ENCODE measurements around the gene PIGQ. TPM values are rescaled to one million over a fixed set of nuclear protein-coding genes. Genes with fewer than 3 reads are reported as not detected.
A peak's percentile ranks its signal among the peaks of the same experiment; 100 is the strongest.

PIGQ gene
- total and polyA plus RNA-seq, 2 of the 13 experiments (the other 11 are each of a cell fraction or from before 2014, with no cell fraction given): 7.7 to 19.7 TPM

DNA sequence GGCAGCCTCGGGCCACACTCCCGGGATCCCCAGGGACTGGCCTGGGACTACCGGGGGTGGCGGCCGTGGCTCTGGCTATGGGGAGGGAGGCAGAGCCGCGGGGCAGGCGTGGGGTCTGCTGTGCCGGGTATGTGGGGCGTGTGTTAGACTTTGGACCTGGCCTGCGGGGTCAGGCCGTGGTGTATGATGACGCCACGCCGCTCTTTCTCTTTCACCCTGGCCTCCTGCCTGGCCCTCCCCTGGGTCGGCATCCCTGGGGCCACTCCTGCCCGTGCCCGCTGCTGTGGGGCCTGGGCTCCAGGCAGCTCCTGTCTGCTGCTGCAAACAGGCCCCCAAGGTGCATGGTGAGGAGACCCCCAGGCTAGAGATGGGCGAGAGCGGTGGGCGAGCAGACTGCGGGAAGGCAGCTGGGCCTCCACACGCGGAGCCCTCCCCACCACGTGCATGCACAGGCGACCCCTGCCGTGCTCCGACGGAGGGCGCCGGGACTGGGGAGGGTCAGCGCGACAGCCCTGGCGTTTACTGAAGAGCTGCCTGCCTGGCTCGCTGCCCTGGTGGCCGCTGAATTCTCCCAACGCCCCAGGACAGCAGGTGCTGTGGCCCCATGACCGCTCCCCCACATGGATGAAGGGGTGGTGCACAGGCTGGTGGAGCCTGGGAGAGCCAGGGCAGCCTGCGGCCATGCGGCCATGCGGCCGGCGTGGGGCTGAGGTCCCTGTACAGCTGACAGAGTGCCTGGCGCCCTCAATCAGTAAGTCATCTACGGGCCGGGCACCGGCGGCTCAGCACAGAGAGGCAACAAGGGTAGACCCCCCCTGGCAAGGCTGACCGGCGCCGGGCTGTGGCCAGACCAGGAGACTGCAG is 26.2 kb upstream of the PIGQ start (continued):
- TF ChIP-seq, protein P1, sequence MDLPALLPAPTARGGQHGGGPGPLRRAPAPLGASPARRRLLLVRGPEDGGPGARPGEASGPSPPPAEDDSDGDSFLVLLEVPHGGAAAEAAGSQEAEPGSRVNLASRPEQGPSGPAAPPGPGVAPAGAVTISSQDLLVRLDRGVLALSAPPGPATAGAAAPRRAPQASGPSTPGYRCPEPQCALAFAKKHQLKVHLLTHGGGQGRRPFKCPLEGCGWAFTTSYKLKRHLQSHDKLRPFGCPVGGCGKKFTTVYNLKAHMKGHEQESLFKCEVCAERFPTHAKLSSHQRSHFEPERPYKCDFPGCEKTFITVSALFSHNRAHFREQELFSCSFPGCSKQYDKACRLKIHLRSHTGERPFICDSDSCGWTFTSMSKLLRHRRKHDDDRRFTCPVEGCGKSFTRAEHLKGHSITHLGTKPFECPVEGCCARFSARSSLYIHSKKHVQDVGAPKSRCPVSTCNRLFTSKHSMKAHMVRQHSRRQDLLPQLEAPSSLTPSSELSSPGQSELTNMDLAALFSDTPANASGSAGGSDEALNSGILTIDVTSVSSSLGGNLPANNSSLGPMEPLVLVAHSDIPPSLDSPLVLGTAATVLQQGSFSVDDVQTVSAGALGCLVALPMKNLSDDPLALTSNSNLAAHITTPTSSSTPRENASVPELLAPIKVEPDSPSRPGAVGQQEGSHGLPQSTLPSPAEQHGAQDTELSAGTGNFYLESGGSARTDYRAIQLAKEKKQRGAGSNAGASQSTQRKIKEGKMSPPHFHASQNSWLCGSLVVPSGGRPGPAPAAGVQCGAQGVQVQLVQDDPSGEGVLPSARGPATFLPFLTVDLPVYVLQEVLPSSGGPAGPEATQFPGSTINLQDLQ (CRISPR knock-in tag; IDR thresholded peaks at IDR 0.05): no peak
- TF ChIP-seq ASH2L (IDR thresholded peaks at IDR 0.05; ENCODE audit: insufficient read length, low read depth, low read length) (peak; percentile 25), XRCC5 (optimal IDR thresholded peaks at IDR 0.05; ENCODE audit: low read length) (peak; percentile 72), SMAD1 (CRISPR knock-in tag; IDR thresholded peaks at IDR 0.05; ENCODE audit: borderline replicate concordance, low read depth) (0 out of 2 replicates have a peak, but pooled peaks have one; percentile 59), FOXP1 (IDR thresholded peaks at IDR 0.05) (no peak), FOXP1 (CRISPR knock-in tag; IDR thresholded peaks at IDR 0.05) (no peak), KDM6A (CRISPR knock-in tag; IDR thresholded peaks at IDR 0.05; ENCODE audit: low read depth) (peak; percentile 40; the same call in 1 of the 2 replicates), FOXP4 (CRISPR knock-in tag; IDR thresholded peaks at IDR 0.05) (peak; percentile 47; the same call in 1 of the 2 replicates), ZNF781 (CRISPR knock-in tag; IDR thresholded peaks at IDR 0.05; ENCODE audit: borderline replicate concordance, not compliant biosample characterization) (peak; percentile 59), ESRRA (CRISPR knock-in tag; IDR thresholded peaks at IDR 0.05; ENCODE audit: low read depth) (no peak), KDM1A (CRISPR knock-in tag; IDR thresholded peaks at IDR 0.05) (no peak), ZNF780A (CRISPR knock-in tag; IDR thresholded peaks at IDR 0.05) (0 out of 2 replicates have a peak, but pooled peaks have one; percentile 61), JARID2 (CRISPR knock-in tag; IDR thresholded peaks at IDR 0.05; ENCODE audit: insufficient replicate concordance) (peak; percentile 23)
- TF ChIP-seq, protein P2, sequence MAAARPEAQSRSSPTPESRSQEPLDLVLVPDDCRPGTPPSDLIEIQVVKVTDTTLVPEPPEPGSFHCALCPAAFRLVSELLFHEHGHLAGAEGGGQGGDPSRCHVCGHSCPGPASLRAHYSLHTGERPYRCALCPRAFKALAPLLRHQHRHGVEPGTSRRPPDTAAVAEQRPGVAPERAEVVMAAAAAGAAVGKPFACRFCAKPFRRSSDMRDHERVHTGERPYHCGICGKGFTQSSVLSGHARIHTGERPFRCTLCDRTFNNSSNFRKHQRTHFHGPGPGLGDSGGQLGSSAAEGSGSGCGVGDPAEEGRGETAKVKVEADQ (CRISPR knock-in tag; IDR thresholded peaks at IDR 0.05; ENCODE audit: borderline replicate concordance): no peak
- TF ChIP-seq, protein P3, sequence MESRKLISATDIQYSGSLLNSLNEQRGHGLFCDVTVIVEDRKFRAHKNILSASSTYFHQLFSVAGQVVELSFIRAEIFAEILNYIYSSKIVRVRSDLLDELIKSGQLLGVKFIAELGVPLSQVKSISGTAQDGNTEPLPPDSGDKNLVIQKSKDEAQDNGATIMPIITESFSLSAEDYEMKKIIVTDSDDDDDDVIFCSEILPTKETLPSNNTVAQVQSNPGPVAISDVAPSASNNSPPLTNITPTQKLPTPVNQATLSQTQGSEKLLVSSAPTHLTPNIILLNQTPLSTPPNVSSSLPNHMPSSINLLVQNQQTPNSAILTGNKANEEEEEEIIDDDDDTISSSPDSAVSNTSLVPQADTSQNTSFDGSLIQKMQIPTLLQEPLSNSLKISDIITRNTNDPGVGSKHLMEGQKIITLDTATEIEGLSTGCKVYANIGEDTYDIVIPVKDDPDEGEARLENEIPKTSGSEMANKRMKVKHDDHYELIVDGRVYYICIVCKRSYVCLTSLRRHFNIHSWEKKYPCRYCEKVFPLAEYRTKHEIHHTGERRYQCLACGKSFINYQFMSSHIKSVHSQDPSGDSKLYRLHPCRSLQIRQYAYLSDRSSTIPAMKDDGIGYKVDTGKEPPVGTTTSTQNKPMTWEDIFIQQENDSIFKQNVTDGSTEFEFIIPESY (CRISPR knock-in tag; IDR thresholded peaks at IDR 0.05): peak; percentile 89

All from HepG2 (cell line).